Mononuclear cell (primary cell): ENCODE results near the gene MOGAT2. TPM values are rescaled to one million over a fixed set of nuclear protein-coding genes. Genes with fewer than 3 reads are reported as not detected.
"Not testable (repeated sequence)": the region's sequence is repeated elsewhere in the genome, so short reads cannot be mapped to it uniquely, and the experiment has no call there.

Experiments used
- H3K27me3 ChIP-seq: 2 replicates; pipeline ENCODE4 v1.6.0; 2011; ENCODE audit warnings: low read length, control low read depth; ENCODE audit not compliant: insufficient read depth
- H3K4me1 ChIP-seq: 2 replicates; pipeline ENCODE4 v1.5.1; 2011; ENCODE audit warnings: mild to moderate bottlenecking, low read length, control low read depth; ENCODE audit not compliant: insufficient read depth
- H3K4me3 ChIP-seq: 2 replicates; pipeline ENCODE4 v1.5.1; 2011; ENCODE audit warnings: mild to moderate bottlenecking, low read length, moderate library complexity
- H3K9me3 ChIP-seq: 2 replicates; pipeline ENCODE4 v1.5.1; 2011; ENCODE audit warnings: low read depth, mild to moderate bottlenecking, control low read depth, low read length
- total RNA-seq: library from RNA; depleted of rRNA; stranded (reverse); fragments of >200 nt; gene quantifications from one replicate; pipeline ENCODE4 v1.2.3, GENCODE V29; 2012

Gene MOGAT2
- not detected for total RNA-seq

DNA sequence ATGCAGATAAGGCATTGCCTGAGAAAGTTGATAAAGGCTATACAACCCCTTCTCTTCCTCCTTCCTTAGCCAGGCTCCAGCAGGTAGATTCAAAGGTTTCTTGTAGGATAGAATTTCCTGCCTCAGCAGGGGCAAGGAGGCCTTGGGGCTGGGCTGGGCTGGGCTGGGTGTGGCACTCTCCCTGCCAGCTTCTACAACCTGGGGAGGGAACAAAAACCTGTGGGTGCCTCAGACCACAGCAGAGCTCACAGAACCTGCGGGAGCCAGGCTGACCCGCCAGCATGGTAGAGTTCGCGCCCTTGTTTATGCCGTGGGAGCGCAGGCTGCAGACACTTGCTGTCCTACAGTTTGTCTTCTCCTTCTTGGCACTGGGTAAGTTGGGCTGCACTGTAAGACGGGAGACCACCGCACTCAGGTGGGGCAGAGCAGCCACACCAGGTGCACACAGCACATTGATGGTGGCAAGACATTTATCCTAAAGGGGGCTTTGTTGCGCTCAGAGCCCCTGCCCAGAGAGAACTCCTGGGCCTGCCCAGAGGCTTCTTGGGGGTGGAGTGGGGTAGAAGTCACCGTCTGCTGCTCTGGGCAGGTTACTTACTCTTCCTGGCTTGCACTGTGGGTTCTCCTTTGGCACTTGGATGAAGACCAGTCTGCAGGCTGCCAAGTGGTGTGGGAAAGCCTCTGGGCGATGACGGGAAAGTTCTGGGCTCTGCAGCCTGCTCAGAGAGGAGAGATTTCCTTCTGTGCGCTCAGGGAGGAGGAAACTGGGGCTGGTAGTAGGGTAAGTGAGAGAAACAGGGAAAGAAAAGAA, at the start of gene MOGAT2:
Gene MOGAT2, plus strand, starts transcription at position 231 of the 811 bp plus-strand sequence. Its CDS starts 51 bp downstream, at position 282.
- Histone ChIP-seq H3K9me3 (no peaks in the 10 kb centered on the region), H3K4me3 (no peak within 1 kb of the TSS), H3K4me1 (no peaks in the 10 kb centered on the region), H3K27me3 (no peaks in the 10 kb centered on the region)

DNA sequence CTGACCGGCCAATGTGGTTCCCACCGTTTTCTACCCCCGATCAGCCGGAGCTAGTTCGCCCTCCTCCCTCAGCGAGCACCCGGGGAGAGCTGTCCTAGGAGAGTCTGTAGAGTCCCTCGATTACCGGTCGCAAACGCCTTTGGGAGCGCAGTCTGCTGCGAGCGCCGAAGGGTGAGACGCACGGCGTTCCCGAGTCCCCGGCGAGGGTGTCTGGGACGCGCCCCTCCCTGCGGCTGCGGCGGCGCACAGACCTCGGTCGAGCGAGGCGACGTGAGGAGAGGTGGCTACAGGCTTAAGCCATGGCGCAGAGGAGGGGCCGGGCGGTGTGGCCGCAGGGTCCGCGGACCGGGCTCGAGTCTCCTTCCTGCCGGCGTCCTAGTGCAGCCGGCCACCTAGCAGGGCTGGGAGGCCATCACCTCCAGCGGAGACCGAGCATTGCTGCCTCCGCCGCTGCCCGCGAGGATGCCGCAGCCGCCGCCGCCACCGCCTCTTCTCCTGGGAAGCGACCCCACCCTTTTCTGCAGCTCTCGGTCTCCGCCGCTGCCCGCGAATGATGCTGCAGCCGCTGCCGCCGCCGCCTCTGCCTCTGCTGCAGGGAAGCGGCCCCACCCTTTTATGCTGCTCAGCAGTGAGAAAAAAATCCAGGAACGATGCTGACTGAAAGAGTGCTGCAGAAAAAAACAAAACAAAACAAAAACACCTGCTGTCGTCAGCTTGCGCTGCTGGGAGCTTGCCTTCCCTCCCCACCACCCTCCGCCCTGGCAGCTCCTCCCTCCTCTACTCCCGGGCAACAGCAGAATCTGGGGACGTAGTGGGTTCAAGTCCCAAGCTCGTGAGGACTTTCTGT, 49.0 kb upstream of the MOGAT2 start, which contains the start of gene MAP6:
Gene MAP6, minus strand, starts transcription at position 588 of the 847 bp plus-strand sequence. CDS start 669 bp downstream, outside the sequence.
- Histone ChIP-seq H3K9me3 (no peaks in the 10 kb centered on the region), H3K4me1 (peaks cover 20% of the 10 kb centered on the region), H3K4me3 (no peak within 1 kb of the TSS), H3K27me3 (peaks cover 77% of the 10 kb centered on the region)

DNA sequence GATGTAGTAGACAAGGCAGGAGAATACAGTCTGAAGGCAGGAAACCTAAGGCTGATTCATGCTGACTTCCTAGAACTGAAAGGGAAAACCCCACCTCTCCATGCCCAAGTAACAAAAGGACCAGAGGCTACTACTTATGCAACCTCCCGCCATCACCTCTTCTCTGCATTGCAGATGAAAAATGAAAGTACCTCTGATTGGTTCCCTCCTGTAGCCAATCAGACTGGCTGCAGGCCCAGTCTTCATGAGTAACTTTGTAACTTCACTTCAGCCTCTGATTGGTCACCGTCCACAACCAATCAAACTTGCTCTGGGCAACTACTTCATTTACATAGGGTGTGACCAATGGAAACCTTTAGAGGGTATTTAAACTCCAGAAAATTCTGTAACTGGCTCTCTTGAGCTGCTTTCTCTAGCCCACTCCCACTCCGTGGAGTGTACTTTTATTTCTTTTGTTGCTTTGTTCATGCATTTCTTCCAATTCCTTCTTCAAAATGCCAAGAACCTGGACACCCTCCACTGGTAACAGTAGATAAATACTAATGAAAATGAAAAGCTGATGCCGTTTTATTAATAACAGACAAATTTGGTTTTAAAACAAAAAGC, 43.6 kb upstream of the MOGAT2 start:
- Histone ChIP-seq H3K9me3 (no peaks in the 10 kb centered on the region), H3K27me3 (peaks cover 45% of the 10 kb centered on the region), H3K4me1 (peaks cover 1% of the 10 kb centered on the region), H3K4me3 (no peak overlapping the region)

DNA sequence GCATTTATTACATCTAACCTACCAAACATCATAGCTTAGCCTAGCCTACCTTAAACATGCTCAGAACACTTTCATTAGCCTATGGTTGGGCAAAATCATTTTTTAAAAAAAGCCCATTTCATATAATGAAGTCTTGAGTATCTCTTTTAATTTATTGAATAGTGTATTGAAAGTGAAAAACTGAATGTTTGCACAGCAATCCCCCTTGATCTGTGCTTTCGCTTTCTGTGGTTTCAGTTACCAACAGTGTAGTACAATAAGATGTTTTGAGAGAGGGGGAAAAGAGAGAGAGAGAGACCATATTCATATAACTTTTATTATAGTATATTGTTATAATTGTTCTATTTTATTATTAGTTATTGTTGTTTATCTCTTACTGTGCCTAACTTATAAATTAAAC, 40.4 kb upstream of the MOGAT2 start:
- H3K4me1 ChIP-seq, result no peaks in the 10 kb centered on the region
- H3K4me3 ChIP-seq, result no peak overlapping the region
- H3K9me3 ChIP-seq, result no peaks in the 10 kb centered on the region
- peaks cover 14% of the 10 kb centered on the region for H3K27me3 ChIP-seq

DNA sequence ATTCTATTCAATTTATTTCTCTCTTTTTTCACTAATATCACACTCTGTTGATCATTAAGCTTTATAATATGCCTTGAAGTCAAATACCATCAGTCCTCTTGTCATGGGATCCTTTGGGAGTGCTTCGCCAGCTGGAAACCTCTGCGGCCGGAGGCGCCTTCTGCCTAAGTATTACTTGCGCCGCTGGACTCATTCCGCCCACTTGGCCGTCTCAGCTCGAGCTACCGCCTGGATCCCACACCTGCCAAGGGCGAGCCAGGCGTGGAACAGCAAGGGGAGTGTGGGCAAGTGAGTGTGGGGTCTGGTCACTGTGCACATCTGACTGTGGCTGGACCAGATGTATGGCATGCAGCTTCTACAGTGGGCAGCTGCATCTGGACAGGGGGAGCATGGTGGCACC, 39.7 kb upstream of the MOGAT2 start:
- H3K4me1 ChIP-seq, result no peaks in the 10 kb centered on the region
- no peak overlapping the region for H3K4me3 ChIP-seq
- no peaks in the 10 kb centered on the region for H3K9me3 ChIP-seq
- H3K27me3 ChIP-seq, result peaks cover 17% of the 10 kb centered on the region

DNA sequence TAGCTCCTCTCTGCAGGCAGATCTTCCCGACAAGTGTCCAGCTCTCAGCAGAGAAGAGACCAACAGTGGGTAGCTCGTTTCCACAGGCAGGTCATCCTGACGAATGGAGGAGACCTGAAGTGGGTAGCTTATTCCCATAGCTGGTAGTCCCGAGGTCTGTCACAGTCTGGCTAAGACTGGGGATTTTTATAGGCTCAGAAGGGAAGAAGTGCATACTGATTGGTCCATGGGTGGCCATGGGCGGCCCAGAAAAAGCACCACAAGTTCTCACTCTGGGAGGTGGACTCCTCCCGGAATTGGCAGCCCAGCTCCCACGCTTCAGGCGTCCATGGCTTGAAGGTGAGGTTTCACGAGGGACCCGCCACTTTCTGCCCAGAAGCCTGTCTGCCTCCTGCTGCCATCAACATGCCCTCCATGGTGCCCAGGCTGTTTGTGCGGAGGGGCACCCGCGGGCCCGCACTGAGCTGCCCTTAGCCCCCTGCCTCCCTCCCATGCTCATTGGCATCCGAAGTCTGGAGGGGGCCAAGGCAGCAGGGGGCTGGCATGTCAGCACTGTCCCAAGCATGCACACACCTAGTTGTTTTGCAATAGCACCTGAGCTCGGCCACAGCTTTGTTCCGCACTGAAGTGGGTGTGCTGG, 38.9 kb upstream of the MOGAT2 start:
- H3K4me3 ChIP-seq, result no peak overlapping the region
- peaks cover 24% of the 10 kb centered on the region for H3K27me3 ChIP-seq
- no peaks in the 10 kb centered on the region for H3K4me1 ChIP-seq
- no peaks in the 10 kb centered on the region for H3K9me3 ChIP-seq

DNA sequence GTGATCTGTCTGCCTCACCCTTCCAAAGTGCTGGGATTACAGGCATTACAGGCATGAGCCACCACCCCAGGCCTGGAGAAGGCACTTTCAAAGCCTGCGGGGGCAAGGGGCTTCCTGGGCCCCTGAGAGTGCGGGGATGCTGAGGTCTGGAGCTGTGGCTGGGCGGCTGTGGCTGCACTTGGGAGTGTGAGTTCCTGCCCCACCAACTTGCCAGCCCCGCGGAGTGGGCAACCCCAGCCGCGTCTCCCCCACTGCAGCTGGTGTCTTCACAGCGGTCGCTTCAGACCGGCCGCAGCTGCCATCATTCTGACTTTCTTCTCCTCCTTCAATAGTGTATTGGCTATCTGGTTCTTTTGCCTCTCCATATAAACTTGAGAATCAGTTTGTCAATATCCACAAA, 38.1 kb upstream of the MOGAT2 start:
- H3K9me3 ChIP-seq, result no peaks in the 10 kb centered on the region
- H3K4me3 ChIP-seq, result no peak overlapping the region
- H3K4me1 ChIP-seq, result no peaks in the 10 kb centered on the region
- H3K27me3 ChIP-seq, result peaks cover 30% of the 10 kb centered on the region

DNA sequence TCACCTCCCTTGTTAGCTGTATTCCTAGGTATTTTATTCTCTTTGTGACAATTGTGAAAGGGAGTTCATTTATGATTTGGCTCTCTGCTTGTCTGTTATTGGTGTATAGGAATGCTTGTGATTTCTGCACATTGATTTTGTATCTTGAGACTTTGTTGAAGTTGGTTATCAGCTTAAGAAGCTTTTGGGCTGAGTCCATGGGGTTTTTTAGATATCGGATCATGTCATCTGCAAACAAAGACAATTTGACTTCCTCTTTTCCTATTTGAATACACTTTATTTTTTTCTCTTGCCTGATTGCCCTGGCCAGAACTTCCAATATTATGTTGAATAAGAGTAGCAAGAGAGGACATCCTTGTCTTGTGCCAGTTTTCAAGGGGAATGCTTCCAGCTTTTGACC, 33.8 kb upstream of the MOGAT2 start:
- not testable (repeated sequence) for H3K9me3 ChIP-seq, H3K4me3 ChIP-seq, H3K4me1 ChIP-seq
- peaks cover 21% of the 10 kb centered on the region for H3K27me3 ChIP-seq

DNA sequence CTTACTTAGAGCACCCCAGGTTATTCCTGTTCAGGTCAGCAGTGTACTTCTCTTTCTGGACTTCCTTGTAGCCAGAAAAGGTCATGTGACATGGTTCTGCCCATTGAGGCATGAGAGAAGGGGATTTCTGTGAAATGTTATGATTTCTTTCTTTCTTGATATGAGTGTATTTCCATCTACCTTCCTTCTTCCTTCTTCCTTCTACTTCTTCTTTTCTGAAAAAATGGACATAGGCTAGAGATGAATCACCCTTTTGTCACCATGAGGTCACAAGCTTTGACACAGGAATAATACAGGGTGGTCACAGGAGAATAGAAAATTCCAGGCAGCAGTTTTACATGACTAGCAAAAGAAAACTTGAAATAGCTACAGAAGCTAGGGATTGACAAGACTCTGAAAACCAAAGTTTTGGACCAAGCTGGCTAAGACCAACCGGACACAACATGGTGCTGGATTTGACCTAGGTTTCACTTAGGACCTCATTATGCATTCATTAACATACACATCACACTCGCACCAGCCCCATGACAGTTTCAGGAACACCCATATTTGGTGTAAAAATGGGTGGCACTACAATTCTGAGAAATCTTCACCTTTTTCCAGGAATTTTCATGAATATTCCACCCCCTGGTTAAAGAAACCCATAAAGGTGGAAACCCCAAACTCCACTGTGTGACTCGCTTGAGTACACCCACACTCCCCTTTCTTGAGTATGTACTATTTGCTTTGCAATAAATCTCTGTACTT, 27.6 kb upstream of the MOGAT2 start:
- Histone ChIP-seq H3K4me3 (no peak overlapping the region), H3K27me3 (peaks cover 11% of the 10 kb centered on the region), H3K4me1 (peaks cover 13% of the 10 kb centered on the region), H3K9me3 (peaks cover 7% of the 10 kb centered on the region)

DNA sequence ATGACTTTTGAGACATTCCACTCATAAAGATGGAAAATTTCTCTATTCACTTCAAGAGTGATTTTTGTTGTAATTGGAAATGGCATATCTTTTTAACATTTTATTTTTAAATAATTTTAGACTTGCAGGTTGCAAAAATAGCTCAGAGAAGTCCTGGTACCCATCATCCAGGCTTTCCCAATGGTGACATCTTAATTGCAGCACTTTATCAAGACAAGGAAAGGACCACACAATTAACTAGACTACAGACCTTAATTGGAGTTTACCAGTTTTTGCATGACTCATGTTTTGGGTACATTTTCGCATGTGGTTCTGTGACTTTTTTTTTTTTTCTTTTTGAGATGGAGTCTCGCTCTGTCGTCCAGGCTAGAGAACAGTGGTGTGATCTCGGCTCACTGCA, 25.8 kb upstream of the MOGAT2 start:
- no peak overlapping the region for H3K4me3 ChIP-seq
- peaks cover 11% of the 10 kb centered on the region for H3K27me3 ChIP-seq
- H3K4me1 ChIP-seq, result peaks cover 13% of the 10 kb centered on the region
- H3K9me3 ChIP-seq, result no peaks in the 10 kb centered on the region

DNA sequence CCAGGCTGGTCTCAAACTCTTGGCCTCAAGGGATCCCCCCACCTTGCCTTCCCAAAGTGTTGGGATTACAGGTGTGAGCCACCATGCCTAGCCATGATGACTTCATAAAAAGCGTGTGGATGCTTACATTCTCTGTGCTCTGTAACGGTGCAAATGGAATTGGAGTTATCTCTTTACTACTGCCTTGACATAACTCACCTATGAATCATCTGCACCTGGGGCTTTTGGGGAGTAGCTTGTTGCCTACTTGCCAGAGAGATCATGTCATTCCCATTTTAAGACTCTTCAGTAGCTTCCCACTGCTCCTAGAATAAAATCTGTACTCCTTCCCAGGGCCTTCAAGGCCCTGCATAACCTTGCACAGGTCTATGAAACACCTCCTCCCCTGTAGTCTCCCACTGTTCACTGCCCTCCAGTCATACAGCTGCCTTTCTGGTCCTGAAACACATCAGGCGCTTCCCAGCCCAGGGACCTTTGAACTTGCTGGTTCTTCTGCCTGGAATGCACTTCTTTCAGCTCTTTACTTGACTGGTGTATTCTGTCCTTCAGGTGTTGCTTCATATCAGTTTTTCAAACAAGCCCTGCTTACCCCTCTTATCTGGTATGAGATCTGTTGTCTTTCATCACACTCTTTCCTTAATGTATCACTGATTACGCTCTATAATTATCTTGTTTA, 19.6 kb upstream of the MOGAT2 start:
- no peaks in the 10 kb centered on the region for H3K4me1 ChIP-seq
- H3K4me3 ChIP-seq, result no peak overlapping the region
- H3K27me3 ChIP-seq, result peaks cover 14% of the 10 kb centered on the region
- no peaks in the 10 kb centered on the region for H3K9me3 ChIP-seq

DNA sequence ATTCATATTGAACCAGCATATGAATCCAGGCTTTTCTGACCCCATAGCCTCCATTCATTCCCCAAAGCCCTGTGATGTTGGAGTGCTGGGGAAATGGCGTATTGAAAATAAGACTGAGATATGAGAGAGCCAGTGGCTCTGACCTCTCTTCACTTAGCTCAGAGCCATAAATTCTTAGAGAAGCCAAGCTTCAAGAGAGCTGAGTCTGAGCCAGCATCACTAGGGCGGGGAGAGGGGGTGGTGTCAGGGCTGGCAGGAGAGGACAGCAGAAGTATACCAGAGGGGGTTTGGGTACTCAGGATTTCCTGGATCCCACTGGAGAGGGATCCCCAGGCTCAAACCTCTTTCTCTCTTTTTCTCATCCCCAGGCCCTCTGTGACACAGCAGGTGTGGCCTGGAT, 16.7 kb upstream of the MOGAT2 start:
- H3K4me3 ChIP-seq, result no peak overlapping the region
- no peaks in the 10 kb centered on the region for H3K4me1 ChIP-seq
- H3K27me3 ChIP-seq, result peaks cover 9% of the 10 kb centered on the region
- no peaks in the 10 kb centered on the region for H3K9me3 ChIP-seq

DNA sequence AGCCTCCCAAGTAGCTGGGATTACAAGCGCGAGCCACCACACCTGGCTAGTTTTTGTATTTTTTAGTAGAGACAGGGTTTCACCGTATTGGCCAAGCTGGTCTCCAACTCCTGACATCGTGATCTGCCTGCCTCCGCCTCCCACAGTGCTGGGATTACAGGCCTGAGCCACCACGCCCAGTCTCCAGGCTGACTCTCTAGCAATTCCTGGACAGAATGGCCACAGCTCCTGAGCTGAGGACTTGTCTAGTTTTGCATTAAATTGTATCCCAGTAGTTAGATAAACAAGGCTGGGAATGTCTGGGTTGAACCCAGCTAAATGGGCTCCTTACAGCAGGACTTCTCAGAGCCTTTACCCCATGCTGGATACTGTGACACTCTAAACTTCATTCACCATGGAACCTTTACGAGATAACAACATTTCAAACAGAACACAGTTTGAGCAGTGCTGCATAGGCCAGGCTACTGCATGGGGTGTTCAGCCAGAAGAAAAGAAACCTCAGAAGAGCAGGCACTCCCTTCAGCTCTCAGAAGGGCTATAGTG, 13.9 kb upstream of the MOGAT2 start:
- Histone ChIP-seq H3K27me3 (no peaks in the 10 kb centered on the region), H3K9me3 (no peaks in the 10 kb centered on the region), H3K4me3 (no peak overlapping the region), H3K4me1 (no peaks in the 10 kb centered on the region)
